Measurements from ENCODE around the gene NRG3. TPM values are rescaled to one million over a fixed set of nuclear protein-coding genes. Genes with fewer than 3 reads are reported as not detected.

NRG3 gene
- total RNA-seq, 1 experiment from 2014 or later: not detected

DNA sequence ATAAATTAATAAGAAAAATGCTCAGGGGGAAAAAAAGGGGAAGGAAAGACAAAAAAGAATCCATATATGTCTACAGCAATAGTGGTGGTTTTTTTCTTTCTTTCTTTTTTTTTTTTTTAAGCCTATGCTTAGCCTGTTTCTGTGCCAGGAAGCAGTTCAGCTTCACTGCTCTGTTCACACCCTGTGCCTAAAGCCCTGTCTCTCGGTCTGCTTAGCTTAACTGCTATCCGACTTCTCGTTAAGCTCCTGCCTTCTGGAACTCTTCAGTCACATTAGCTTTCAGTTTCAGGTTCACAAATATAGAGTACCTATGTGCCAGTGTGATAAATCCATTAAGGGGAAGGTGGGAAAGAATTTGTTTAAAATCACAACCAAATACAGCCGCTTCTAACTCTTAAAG is 26.5 kb upstream of the NRG3 start:
- no peak overlapping the region for H2AFZ ChIP-seq (ENCODE audit: low read depth, low read length, poor library complexity, severe bottlenecking)
- no peak overlapping the region for H3K4me2 ChIP-seq (ENCODE audit: low read length)
- TF ChIP-seq EZH2 (IDR thresholded peaks at IDR 0.05): no peak
- no peak for TF ChIP-seq SRF (IDR thresholded peaks at IDR 0.05; ENCODE audit: low read depth)
- TF ChIP-seq EZH2phosphoT487 (IDR thresholded peaks at IDR 0.05; ENCODE audit: borderline replicate concordance): no peak
- ChIA-PET RAD21 (ENCODE audit: low non-redundant PET in 1 of 2, low total read pairs in 2 of 2, uncharacterized antibody in 2 of 2, unreplicated experiment in 2 of 2) (no interaction called here), CTCF (no interaction called here), POLR2A (no interaction called here)
- no peak overlapping the region for H3K27ac ChIP-seq (ENCODE audit: low read depth, low read length)
- no peaks in the 10 kb centered on the region for H3K4me1 ChIP-seq (ENCODE audit: control insufficient read depth in 1 of 2, insufficient read depth in 2 of 2, low read length in 2 of 2)
- DNase-seq (ENCODE audit: low read depth, low spot score): no peak
- H3K9me2 ChIP-seq (ENCODE audit: insufficient read depth): no peaks in the 10 kb centered on the region
- H3K79me2 ChIP-seq (ENCODE audit: insufficient read depth, low read length): no peaks in the 10 kb centered on the region
- H4K20me1 ChIP-seq (ENCODE audit: insufficient read depth): no peaks in the 10 kb centered on the region
- peaks cover 7 to 25% of the 10 kb centered on the region in 2 experiments; a peak in 3 of 4 replicates for H3K9me3 ChIP-seq (ENCODE audit: control insufficient read depth in 1 of 2, insufficient read depth in 1 of 2, low read depth in 1 of 2, low read length in 2 of 2)
- intact Hi-C loops (cut with micrococcal nuclease): no loop called here
- no peak for ATAC-seq
- no peak overlapping the region for H3K9ac ChIP-seq (ENCODE audit: low read length)
- no peaks in the 10 kb centered on the region for H3K36me3 ChIP-seq (ENCODE audit: control insufficient read depth in 1 of 2, insufficient read depth in 2 of 2, low read length in 2 of 2)
- H3K27me3 ChIP-seq (ENCODE audit: insufficient read depth, low read length): no peaks in the 10 kb centered on the region
- H3K4me3 ChIP-seq (replicated peaks in 1 of 2; ENCODE audit: low read depth in 1 of 2, low read length in 2 of 2): no peak overlapping the region
- BruUV-seq (replicated peaks): no TSS peak

DNA sequence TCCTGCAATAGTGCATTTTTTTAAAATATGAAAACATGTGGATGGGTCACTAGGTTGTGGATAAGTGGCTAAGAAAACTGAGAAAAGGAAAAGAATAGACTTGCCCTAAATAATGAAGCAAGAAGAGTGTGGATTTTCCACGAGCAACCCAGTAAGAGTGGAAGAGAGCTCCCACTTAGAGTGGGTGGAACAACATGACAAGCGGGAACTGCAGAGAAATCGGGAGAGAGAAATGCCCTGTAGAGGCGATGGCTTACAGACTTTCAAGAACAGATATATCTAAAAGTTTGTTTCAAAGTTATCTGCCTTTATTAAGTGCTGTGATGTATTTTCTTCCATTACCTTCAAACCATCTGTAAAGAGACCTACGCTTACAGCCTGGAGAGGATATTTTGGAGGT is 26.1 kb upstream of the NRG3 start:
- H3K9ac ChIP-seq (ENCODE audit: low read length): no peak overlapping the region
- no TSS peak for BruUV-seq (replicated peaks)
- TF ChIP-seq ZFX (IDR thresholded peaks at IDR 0.05) (no peak), TCF7L2 (IDR thresholded peaks at IDR 0.05; ENCODE audit: borderline replicate concordance, extremely low read depth, insufficient read depth, insufficient read length) (no peak), RAD21 (IDR thresholded peaks at IDR 0.05; ENCODE audit: low read depth) (no peak), SRF (IDR thresholded peaks at IDR 0.05; ENCODE audit: low read depth) (no peak), ELF1 (IDR thresholded peaks at IDR 0.05; ENCODE audit: borderline replicate concordance, low read depth) (no peak), CEBPB (IDR thresholded peaks at IDR 0.05; ENCODE audit: low read depth) (no peak), POLR2A (IDR thresholded peaks at IDR 0.05; ENCODE audit: borderline replicate concordance, extremely low read depth, insufficient read depth, insufficient read length) (no peak), EZH2phosphoT487 (IDR thresholded peaks at IDR 0.05; ENCODE audit: borderline replicate concordance) (no peak), CBX3 (IDR thresholded peaks at IDR 0.05; ENCODE audit: low read depth) (no peak), EGR1 (IDR thresholded peaks at IDR 0.05; ENCODE audit: low read depth) (no peak), ZNF274 (IDR thresholded peaks at IDR 0.05; ENCODE audit: low read depth, low read length) (no peak)
- TF ChIP-seq, protein P1, sequence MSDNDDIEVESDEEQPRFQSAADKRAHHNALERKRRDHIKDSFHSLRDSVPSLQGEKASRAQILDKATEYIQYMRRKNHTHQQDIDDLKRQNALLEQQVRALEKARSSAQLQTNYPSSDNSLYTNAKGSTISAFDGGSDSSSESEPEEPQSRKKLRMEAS (IDR thresholded peaks at IDR 0.05): no peak
- no peaks in the 10 kb centered on the region for H3K27me3 ChIP-seq (ENCODE audit: insufficient read depth, low read length)
- H3K36me3 ChIP-seq (ENCODE audit: control insufficient read depth in 1 of 2, insufficient read depth in 2 of 2, low read length in 2 of 2): no peaks in the 10 kb centered on the region
- ATAC-seq (no peak), DNase-seq (ENCODE audit: low read depth, low spot score) (no peak)
- no peak overlapping the region for H3K27ac ChIP-seq (ENCODE audit: low read depth, low read length)
- H3K4me3 ChIP-seq (replicated peaks in 1 of 2; ENCODE audit: low read depth in 1 of 2, low read length in 2 of 2): no peak overlapping the region
- H3K79me2 ChIP-seq (ENCODE audit: insufficient read depth, low read length): no peaks in the 10 kb centered on the region
- CTCF ChIA-PET: no interaction called here
- no peak overlapping the region for H3K4me2 ChIP-seq (ENCODE audit: low read length)
- POLR2A ChIA-PET: no interaction called here
- H3K4me1 ChIP-seq (ENCODE audit: control insufficient read depth in 1 of 2, insufficient read depth in 2 of 2, low read length in 2 of 2): no peaks in the 10 kb centered on the region
- no peaks in the 10 kb centered on the region for H4K20me1 ChIP-seq (ENCODE audit: insufficient read depth)
- intact Hi-C loops (cut with micrococcal nuclease): no loop called here
- no peaks in the 10 kb centered on the region for H3K9me2 ChIP-seq (ENCODE audit: insufficient read depth)
- H3K9me3 ChIP-seq (ENCODE audit: control insufficient read depth in 1 of 2, insufficient read depth in 1 of 2, low read depth in 1 of 2, low read length in 2 of 2): peaks cover 5 to 27% of the 10 kb centered on the region in 2 experiments; a peak in 3 of 4 replicates
- RAD21 ChIA-PET (ENCODE audit: low non-redundant PET in 1 of 2, low total read pairs in 2 of 2, uncharacterized antibody in 2 of 2, unreplicated experiment in 2 of 2): no interaction called here
- H2AFZ ChIP-seq (ENCODE audit: low read depth, low read length, poor library complexity, severe bottlenecking): no peak overlapping the region
